Transverse colon (tissue), 4 donors: ENCODE results near the gene YTHDC1.

Source experiments
- CTCF ChIP-seq, 5 experiments: fragments of 200-600 bp in 3 of 5; fragments of 450-650 bp in 2 of 5; sonication (generic) in 3 of 5; IDR thresholded peaks; 1 replicate in 2 of 5; 2 replicates in 3 of 5; pipeline ENCODE4 v1.5.1; 2016 to 2017; ENCODE audit warnings: antibody characterized with exemption in 5 of 5, inconsistent platforms in 3 of 5, mild to moderate bottlenecking in 2 of 5, moderate library complexity in 1 of 5
- EP300 ChIP-seq: sonication (generic); formaldehyde crosslinking; IDR thresholded peaks from one replicate; pipeline ENCODE4 v1.6.1; 2017; ENCODE audit warnings: antibody characterized with exemption, low read depth
- POLR2A ChIP-seq: fragments of 450-650 bp; IDR thresholded peaks from one replicate; pipeline ENCODE4 v1.6.1; 2016; ENCODE audit warnings: antibody characterized with exemption, mild to moderate bottlenecking, moderate library complexity
- POLR2AphosphoS5 ChIP-seq, 3 donors: sonication (generic); formaldehyde crosslinking; IDR thresholded peaks; one replicate each; pipeline ENCODE4 v1.6.1; 2016; ENCODE audit warnings: antibody characterized with exemption in 3 of 3

- TF ChIP-seq POLR2A = no peak
- no peak for TF ChIP-seq CTCF (IDR thresholded peaks at IDR 0.05)
- no peak for TF ChIP-seq POLR2AphosphoS5 (IDR thresholded peaks at IDR 0.05)
- no peak for TF ChIP-seq EP300
Observed at GRCh38 chr4:68324519-68325262, 25.2 kb downstream of the YTHDC1 start.
